Measurements from ENCODE around the gene GJA3.

Gene GJA3

DNA sequence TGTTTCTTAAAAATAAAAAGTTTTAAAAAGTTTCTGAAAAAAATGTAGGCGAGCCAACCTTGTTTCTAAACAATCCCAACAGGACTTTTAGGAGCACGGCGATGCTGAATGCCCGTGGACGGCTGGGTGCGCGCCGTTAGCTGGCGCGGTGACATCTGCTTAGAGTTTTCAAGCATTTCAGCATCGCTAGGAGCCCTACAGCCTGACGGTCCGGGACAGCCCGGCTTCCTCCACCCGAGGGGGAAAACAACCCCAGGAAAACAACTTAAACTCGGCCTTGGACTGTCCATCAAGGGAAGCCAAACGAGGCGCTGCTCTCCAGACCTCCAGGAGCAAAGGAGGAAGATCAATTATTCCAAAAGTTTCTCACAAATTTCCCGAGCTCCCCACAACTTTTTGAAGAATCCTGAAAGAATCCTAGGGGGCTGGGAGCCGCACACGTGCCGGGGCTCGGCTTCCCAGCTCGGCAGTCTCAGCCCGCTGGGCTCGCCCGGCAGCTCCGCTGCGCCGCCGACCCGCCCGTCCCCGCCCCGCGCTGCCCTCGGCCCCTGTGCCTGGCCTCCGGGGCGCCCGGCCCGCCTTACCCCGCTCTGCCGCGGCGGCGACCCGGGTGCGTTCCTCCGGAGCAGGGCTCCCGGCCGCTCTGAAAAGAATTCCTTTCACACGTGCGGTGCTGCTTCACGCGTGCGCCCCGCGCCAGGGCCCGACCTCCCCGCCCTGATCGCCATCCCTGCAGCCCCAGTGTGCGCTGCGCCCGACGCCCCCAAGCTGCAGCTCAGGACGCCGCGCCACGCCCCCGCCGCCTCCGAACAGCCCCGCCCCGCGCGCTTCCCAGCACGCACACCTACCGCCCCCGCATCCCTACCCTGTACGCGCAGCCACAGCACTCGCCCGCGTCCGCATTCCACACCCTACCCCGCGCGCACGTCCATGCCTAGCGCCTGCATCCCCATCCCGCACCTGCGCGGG is at the start of gene GJA3:
TSS of gene GJA3 (minus strand) at position 747 of the 969 bp plus-strand sequence. CDS start 17,764 bp downstream, outside the sequence.
- no peaks in the 10 kb centered on the region for H3K36me3 ChIP-seq
- H3K9me3 ChIP-seq: no peaks in the 10 kb centered on the region
- H3K4me1 ChIP-seq (ENCODE audit: control insufficient read depth in 1 of 2, insufficient read depth in 1 of 2, low read depth in 1 of 2, low read length in 1 of 2): peaks cover 2 to 21% of the 10 kb centered on the region in 2 experiments
- H3K27me3 ChIP-seq: peaks cover 98% of the 10 kb centered on the region
- peak within 1 kb of the TSS; percentile 20 to 46 for H3K4me3 ChIP-seq (ENCODE audit: low read depth in 1 of 2, low read length in 1 of 2)
- H3K27ac ChIP-seq: no peak within 1 kb of the TSS
- TF ChIP-seq, protein P1, sequence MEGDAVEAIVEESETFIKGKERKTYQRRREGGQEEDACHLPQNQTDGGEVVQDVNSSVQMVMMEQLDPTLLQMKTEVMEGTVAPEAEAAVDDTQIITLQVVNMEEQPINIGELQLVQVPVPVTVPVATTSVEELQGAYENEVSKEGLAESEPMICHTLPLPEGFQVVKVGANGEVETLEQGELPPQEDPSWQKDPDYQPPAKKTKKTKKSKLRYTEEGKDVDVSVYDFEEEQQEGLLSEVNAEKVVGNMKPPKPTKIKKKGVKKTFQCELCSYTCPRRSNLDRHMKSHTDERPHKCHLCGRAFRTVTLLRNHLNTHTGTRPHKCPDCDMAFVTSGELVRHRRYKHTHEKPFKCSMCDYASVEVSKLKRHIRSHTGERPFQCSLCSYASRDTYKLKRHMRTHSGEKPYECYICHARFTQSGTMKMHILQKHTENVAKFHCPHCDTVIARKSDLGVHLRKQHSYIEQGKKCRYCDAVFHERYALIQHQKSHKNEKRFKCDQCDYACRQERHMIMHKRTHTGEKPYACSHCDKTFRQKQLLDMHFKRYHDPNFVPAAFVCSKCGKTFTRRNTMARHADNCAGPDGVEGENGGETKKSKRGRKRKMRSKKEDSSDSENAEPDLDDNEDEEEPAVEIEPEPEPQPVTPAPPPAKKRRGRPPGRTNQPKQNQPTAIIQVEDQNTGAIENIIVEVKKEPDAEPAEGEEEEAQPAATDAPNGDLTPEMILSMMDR (IDR thresholded peaks at IDR 0.05): no peak

DNA sequence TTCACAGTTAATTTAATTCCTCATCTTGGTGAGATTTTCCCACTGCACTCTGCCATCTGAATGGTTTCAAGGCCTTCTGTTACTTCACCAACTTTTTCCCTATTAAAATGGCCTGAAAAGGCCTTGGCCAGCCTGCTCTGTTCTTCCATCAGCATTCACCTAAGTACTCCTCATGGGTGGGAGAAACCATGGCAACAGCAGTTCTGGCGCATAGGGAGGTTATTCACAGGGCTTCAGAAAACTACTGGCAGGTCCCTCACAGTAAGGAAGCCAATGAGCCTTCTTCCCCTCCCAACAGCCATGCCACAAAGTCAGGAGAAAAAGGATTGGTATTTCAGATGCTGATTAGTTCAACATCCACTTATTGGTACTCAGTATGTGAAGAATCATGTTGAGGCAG is 49.1 kb upstream of the GJA3 start:
- Histone ChIP-seq H3K36me3 (no peaks in the 10 kb centered on the region), H3K4me3 (ENCODE audit: low read depth in 1 of 2, low read length in 1 of 2) (no peak overlapping the region), H3K27ac (no peak overlapping the region), H3K4me1 (ENCODE audit: control insufficient read depth in 1 of 2, insufficient read depth in 1 of 2, low read depth in 1 of 2, low read length in 1 of 2) (peaks cover 0 to 8% of the 10 kb centered on the region in 2 experiments), H3K27me3 (peaks cover 20% of the 10 kb centered on the region), H3K9me3 (no peaks in the 10 kb centered on the region)
- TF ChIP-seq, protein P1 (IDR thresholded peaks at IDR 0.05): no peak

DNA sequence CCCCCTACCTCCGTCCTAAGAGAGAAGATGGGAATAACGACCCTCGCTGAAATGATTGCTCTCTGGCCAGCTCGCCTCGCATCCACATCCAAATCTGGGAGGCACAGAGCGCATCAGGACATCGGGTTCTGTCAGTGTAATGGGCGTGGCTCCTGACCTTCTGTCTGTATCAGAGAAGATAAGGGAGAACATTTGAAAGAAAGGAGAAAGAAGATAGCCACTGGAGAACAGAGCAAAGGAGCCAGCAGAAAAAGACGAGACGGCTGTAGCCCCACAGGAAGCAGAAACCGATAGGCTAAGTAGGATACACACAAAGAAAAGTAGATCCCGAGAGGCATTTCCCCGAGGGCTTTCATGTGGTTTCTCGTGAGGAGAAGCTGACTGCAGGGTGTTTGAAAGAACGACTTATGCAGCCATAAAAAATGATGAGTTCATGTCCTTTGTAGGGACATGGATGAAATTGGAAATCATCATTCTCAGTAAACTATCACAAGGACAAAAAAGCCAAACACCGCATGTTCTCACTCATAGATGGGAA is 45.9 kb upstream of the GJA3 start:
- Histone ChIP-seq H3K27me3 (peaks cover 23% of the 10 kb centered on the region), H3K4me3 (ENCODE audit: low read depth in 1 of 2, low read length in 1 of 2) (no peak overlapping the region), H3K36me3 (no peaks in the 10 kb centered on the region), H3K9me3 (no peaks in the 10 kb centered on the region), H3K4me1 (ENCODE audit: control insufficient read depth in 1 of 2, insufficient read depth in 1 of 2, low read depth in 1 of 2, low read length in 1 of 2) (no peaks in the 10 kb centered on the region), H3K27ac (no peak overlapping the region)
- TF ChIP-seq, protein P1 (IDR thresholded peaks at IDR 0.05): no peak

DNA sequence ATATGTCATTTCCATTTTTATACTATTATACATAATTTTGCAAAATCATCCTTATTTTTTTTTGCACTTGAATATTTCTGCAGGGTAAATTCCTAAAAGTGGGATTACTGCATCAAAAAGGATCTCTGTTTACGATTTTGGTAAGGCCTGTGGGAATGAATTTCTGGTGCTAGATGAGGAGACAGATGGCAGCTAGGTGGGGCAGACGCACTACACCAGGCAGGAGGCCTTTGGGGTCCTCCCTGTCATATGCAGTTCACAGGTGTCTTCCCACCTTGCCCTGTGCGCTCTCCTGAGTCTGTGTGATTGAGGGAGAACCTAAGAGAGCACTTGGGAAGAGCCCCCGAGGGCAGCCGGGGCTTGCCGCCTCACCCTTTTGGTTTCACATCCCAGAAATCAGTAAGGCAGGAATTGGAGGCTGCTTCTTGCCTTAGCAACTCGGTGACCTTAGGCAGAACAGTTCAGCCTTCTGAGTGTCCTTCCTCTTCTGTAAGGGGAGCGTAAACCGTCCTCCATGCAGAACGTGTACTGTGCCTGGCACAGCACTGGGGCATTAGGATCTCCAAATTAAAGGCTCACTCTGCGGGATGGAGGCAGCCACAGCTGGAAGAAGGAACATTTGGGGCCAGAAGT is 45.3 kb upstream of the GJA3 start:
- H3K9me3 ChIP-seq: no peaks in the 10 kb centered on the region
- H3K27me3 ChIP-seq: peaks cover 23% of the 10 kb centered on the region
- H3K4me3 ChIP-seq (ENCODE audit: low read depth in 1 of 2, low read length in 1 of 2): no peak overlapping the region
- no peaks in the 10 kb centered on the region for H3K36me3 ChIP-seq
- no peak overlapping the region for H3K27ac ChIP-seq
- TF ChIP-seq, protein P1 (IDR thresholded peaks at IDR 0.05): no peak
- no peaks in the 10 kb centered on the region for H3K4me1 ChIP-seq (ENCODE audit: control insufficient read depth in 1 of 2, insufficient read depth in 1 of 2, low read depth in 1 of 2, low read length in 1 of 2)

DNA sequence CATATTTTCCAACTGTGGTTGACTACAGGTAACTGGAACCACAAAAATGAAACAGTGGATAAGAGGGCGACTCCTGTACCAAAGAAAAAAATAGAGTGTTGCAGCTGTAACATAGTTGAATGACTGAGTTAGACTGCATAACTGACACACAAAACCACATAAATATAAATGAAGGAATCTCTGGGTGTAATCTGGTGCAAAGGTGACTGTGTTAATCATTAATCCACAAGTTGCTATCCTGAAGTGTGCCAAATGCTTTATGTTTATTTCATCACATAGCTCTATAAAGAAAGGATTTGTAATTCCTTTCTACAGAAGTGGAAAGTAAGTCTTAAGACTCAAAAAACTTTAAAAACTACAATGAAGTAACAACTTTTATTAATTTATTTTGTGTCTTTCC is 37.9 kb upstream of the GJA3 start:
- H3K27ac ChIP-seq: no peak overlapping the region

More for the DNA sequence above, 37.9 kb upstream of the GJA3 start:
- Histone ChIP-seq H3K9me3 (no peaks in the 10 kb centered on the region), H3K36me3 (no peaks in the 10 kb centered on the region), H3K27me3 (peaks cover 36% of the 10 kb centered on the region), H3K4me1 (ENCODE audit: control insufficient read depth in 1 of 2, insufficient read depth in 1 of 2, low read depth in 1 of 2, low read length in 1 of 2) (peaks cover 15 to 23% of the 10 kb centered on the region in 2 experiments), H3K4me3 (ENCODE audit: low read depth in 1 of 2, low read length in 1 of 2) (no peak overlapping the region)
- TF ChIP-seq, protein P1 (IDR thresholded peaks at IDR 0.05): no peak

Data from neutrophil (primary cell).